Glutamatergic neuron (in vitro differentiated cells): ENCODE data around the gene FBXW2. TPM values are rescaled to one million over a fixed set of nuclear protein-coding genes. Genes with fewer than 3 reads are reported as not detected.

Experiments used
- DNase-seq: peaks from one replicate; pipeline ENCODE4 v3.0.0; 2022
- H3K27ac Mint-ChIP-seq: one replicate; pipeline ENCODE4 v1.8.0; 2020; ENCODE audit warnings: mild to moderate bottlenecking, mixed read lengths, inconsistent platforms; ENCODE audit not compliant: unreplicated experiment
- H3K27me3 Mint-ChIP-seq: one replicate; pipeline ENCODE4 v1.8.0; 2020; ENCODE audit warnings: mild to moderate bottlenecking, moderate library complexity, mixed read lengths, inconsistent platforms; ENCODE audit not compliant: unreplicated experiment
- H3K36me3 Mint-ChIP-seq: one replicate; pipeline ENCODE4 v1.8.0; 2020; ENCODE audit warnings: mild to moderate bottlenecking, mixed read lengths, inconsistent platforms; ENCODE audit not compliant: unreplicated experiment
- H3K4me1 Mint-ChIP-seq: one replicate; pipeline ENCODE4 v1.8.0; 2020; ENCODE audit warnings: mild to moderate bottlenecking, low read depth, mixed read lengths, inconsistent platforms; ENCODE audit not compliant: unreplicated experiment
- H3K4me3 Mint-ChIP-seq: one replicate; pipeline ENCODE4 v1.8.0; 2020; ENCODE audit warnings: mild to moderate bottlenecking, mixed read lengths, inconsistent platforms; ENCODE audit not compliant: unreplicated experiment
- H3K9me3 Mint-ChIP-seq: one replicate; pipeline ENCODE4 v1.8.0; 2020; ENCODE audit warnings: mild to moderate bottlenecking, moderate library complexity, mixed read lengths, inconsistent platforms; ENCODE audit not compliant: unreplicated experiment
- total RNA-seq: library from RNA; stranded (reverse); fragmentation: NEBNext Ultra II Directional; extraction: Animal tissue kit (Norgen Biotek cat#: 25700); gene quantifications from one replicate; pipeline ENCODE4 v1.2.1, GENCODE V29; 2021; ENCODE audit not compliant: unreplicated experiment
- TF ChIP-seq, protein P1 (sequence below): fragments of 200-600 bp; sonication (generic); IDR thresholded peaks from one replicate; pipeline ENCODE4 v1.5.0; 2021; ENCODE audit not compliant: partially characterized antibody, unreplicated experiment

FBXW2 gene
- total RNA-seq, 1 donor from 2014 or later, result 67.2 TPM

DNA sequence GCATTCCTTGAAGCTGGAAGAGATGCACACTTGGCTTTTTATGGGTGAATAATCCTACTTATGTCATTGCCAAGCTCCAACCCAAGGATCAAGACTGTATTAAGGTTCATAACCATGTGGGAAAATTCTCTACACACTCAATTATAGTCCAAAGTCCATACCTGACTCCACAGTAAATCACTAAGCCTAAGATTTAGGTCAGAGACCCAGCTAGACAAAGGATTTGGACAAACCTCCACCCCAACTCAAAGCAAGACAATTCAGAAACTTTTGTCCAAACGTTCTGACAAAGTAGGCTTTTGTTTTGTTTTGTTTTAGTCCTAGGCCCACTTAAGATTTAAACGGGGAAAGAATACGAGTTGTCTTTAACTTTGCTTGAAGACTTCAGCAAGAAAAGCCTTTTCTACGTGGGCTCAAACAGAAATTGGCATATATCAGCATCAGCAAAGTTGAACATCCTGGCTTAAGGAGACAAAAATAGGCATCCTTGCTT lies 80.6 kb downstream of the FBXW2 start:
- Mint-ChIP-seq H3K27me3 (peaks cover 4% of the 10 kb centered on the region), H3K4me3 (peak overlapping the region; percentile 96), H3K9me3 (peaks cover 4% of the 10 kb centered on the region), H3K27ac (no peak overlapping the region), H3K36me3 (peaks cover 5% of the 10 kb centered on the region), H3K4me1 (peaks cover 14% of the 10 kb centered on the region)
- TF ChIP-seq, protein P1, sequence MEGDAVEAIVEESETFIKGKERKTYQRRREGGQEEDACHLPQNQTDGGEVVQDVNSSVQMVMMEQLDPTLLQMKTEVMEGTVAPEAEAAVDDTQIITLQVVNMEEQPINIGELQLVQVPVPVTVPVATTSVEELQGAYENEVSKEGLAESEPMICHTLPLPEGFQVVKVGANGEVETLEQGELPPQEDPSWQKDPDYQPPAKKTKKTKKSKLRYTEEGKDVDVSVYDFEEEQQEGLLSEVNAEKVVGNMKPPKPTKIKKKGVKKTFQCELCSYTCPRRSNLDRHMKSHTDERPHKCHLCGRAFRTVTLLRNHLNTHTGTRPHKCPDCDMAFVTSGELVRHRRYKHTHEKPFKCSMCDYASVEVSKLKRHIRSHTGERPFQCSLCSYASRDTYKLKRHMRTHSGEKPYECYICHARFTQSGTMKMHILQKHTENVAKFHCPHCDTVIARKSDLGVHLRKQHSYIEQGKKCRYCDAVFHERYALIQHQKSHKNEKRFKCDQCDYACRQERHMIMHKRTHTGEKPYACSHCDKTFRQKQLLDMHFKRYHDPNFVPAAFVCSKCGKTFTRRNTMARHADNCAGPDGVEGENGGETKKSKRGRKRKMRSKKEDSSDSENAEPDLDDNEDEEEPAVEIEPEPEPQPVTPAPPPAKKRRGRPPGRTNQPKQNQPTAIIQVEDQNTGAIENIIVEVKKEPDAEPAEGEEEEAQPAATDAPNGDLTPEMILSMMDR, result no peak
- no peak for DNase-seq

DNA sequence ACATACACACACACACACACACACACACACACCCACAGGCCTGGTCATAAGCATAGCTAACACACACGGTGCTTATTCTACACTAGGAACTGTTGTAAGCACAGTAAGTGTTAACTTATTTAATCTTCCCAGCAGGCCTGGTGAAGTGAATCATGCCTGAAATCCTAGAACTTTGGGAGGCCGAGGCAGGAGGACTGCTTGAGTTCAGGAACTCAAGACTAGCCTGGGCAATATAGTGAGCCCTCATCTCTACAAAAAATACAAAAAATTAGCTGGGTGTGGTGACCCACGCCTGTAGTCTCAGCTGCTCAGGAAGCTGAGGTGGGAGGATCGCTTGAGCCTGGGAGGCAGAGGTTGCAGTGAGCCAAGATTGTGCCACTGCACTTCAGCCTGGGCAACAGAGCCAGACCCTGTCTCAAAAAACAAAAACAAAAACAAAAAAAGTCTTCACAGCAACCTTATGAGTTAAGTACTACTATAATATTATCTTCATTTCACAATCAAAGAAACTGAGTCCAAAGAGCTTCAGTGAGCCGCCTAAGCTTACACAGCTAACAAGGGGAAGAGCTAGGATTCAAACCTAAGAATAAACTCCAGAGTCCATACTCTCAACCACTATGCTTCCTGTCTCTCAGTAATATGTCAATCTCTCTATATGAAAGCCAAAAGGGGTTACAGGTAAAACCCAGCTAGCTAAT lies 81.2 kb downstream of the FBXW2 start:
- H3K4me3 Mint-ChIP-seq, result peak overlapping the region; percentile 96
- TF ChIP-seq, protein P1, result no peak
- H3K4me1 Mint-ChIP-seq, result peaks cover 14% of the 10 kb centered on the region
- peaks cover 4% of the 10 kb centered on the region for H3K27me3 Mint-ChIP-seq
- H3K9me3 Mint-ChIP-seq, result peaks cover 4% of the 10 kb centered on the region
- H3K27ac Mint-ChIP-seq, result no peak overlapping the region
- peaks cover 5% of the 10 kb centered on the region for H3K36me3 Mint-ChIP-seq
- DNase-seq, result no peak

- H3K36me3 Mint-ChIP-seq, result peaks cover 5% of the 10 kb centered on the region
- DNase-seq, result no peak
- H3K4me3 Mint-ChIP-seq, result peak overlapping the region; percentile 96
- peaks cover 4% of the 10 kb centered on the region for H3K27me3 Mint-ChIP-seq
- H3K27ac Mint-ChIP-seq, result no peak overlapping the region
- H3K9me3 Mint-ChIP-seq, result peaks cover 4% of the 10 kb centered on the region
- TF ChIP-seq, protein P1, result no peak
- H3K4me1 Mint-ChIP-seq, result peaks cover 14% of the 10 kb centered on the region
These were observed 81.9 kb downstream of the FBXW2 start for GRCh38 chr9:120711354-120711753.

DNA sequence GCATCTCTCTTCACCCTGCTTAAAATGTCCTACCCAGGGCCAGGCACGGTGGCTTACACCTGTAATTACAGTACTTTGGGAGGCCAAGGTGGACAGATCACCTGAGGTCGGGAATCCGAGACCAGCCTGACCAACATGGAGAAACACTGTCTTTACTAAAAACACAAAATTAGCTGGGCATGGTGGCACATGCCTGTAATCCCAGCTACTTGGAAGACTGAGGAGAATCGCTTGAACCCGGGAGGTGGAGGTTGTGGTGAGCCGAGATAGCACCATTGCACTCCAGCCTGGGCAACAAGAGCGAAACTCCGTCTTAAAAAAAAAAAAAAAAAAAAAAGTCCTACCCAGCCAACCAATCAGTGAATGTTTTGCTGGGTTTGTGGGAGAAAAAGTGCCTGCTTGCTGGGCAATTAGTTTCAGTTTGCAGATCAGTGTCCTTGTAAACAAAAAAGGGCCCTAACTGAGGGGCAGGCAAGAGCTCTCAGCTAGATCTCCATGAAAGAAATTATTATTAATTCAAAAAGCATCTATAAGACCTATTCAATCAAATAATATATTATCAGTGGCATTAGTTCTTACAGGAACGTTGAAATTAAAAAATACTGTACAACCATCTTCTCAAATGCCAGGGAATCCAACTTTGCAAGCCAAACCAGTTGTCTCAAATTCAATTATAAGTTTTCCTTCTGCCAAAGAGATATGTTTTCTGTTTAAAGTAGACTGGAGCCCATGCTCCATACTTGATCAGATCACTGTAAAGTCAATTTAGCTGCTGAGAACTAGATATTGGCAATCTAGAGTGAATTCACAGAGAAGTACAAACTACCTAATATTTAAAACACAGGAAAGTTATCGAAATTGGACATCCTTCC lies 82.9 kb downstream of the FBXW2 start:
- no peak for DNase-seq
- H3K36me3 Mint-ChIP-seq, result peaks cover 5% of the 10 kb centered on the region
- no peak overlapping the region for H3K27ac Mint-ChIP-seq
- H3K9me3 Mint-ChIP-seq, result peaks cover 4% of the 10 kb centered on the region
- peaks cover 4% of the 10 kb centered on the region for H3K27me3 Mint-ChIP-seq
- TF ChIP-seq, protein P1, result no peak
- peak overlapping the region; percentile 59 for H3K4me3 Mint-ChIP-seq
- peaks cover 14% of the 10 kb centered on the region for H3K4me1 Mint-ChIP-seq
